GM19351 (cell line): ENCODE results near the gene KL.

ENCODE experiments used
- ATAC-seq: cut with Tn5 transposase; IDR thresholded peaks from one replicate; pipeline ENCODE4 v1.9.1; 2021; ENCODE audit warnings: mild to moderate bottlenecking, moderate library complexity; ENCODE audit not compliant: unreplicated experiment

Gene KL

DNA sequence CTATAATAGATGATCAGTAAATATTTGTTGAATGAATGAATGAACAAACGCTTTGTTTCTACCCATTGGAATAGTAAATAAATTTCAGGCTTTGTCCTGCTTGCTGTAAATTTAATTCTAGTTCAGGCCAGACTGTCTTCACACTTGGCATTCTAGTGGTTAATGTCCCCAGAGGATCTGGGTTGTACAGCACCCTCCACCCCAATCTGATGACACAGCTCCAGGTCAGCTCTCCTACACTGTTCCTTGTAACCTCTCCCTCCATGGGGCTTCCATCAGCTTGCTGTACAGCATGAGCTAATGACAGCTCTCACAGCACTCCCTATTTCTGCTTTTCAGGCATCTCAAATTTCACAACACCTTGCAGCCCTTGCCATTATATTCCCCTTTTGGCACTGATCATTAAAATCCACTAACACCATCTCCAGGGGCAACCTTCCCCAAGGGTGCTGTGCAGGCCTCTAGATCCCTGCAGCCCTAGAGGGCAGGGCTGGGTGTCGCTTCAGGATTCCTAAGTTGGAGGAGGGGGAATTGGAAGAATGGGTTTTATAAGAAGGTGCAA is 12.7 kb upstream of the KL start:
- no peak for ATAC-seq

GRCh38 chr13:33004511-33004910 is 11.7 kb upstream of the KL start:
- ATAC-seq = no peak

DNA sequence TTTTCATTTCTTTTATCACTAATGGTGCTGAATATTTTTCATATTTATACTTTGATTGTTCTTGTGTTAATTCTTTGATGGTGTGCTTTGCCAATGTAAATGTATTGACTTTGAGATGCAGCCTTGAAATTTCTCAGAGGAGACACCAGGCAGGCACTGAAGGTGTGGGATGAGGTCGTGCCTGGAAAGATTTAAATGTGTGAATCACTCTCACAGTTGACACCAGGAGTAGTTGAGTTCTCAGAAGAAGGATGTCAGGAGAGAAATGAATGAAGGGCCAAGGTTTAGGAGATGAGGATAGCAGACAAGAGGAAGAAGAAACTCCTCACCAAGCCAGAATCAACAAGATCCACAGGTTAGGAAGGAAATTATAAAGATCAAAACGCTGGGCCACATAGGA is 10.1 kb upstream of the KL start:
- no peak for ATAC-seq

- no peak for ATAC-seq
Measured at GRCh38 chr13:33006638-33007037, 9.6 kb upstream of the KL start.

DNA sequence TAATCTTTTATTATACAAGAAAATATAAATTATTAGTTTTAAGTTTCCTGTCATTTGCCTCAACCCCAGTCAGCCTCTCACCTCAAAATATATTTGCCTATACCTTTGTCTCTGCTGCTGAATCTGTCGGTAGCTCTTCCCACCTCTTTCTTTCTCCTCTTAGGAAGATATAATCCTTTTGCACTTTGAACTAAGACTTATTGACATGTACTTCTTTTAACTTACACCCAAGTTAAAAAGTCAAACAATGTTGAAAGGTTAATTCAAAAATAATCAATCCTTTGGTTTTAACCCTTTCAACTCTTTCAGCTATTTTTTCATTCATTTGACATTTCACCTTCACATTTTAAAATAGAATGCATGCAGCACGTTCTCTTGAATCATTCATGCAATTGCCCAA is 9.0 kb upstream of the KL start:
- ATAC-seq = no peak

DNA sequence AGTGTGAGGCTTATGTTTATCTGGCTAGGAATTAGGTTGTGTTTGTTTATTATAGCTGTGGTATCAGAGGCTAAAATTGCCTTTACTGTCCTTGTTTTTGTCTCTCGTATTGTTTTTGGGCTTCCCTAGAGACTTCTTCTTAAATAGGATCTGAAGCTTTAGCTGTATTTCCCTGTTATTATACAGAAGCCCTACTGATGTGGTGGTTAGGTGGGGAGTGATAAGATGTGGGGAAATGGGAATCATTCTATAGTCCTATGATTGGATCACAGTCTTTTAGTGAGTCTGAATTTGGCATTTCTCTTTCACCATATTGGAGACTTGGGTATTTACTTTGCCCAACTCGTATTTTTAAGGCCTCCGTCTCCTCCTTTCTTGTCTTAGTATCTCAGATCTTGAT is 8.3 kb upstream of the KL start:
- no peak for ATAC-seq

GRCh38 chr13:33008946-33009722 is 7.1 kb upstream of the KL start:
- no peak for ATAC-seq

DNA sequence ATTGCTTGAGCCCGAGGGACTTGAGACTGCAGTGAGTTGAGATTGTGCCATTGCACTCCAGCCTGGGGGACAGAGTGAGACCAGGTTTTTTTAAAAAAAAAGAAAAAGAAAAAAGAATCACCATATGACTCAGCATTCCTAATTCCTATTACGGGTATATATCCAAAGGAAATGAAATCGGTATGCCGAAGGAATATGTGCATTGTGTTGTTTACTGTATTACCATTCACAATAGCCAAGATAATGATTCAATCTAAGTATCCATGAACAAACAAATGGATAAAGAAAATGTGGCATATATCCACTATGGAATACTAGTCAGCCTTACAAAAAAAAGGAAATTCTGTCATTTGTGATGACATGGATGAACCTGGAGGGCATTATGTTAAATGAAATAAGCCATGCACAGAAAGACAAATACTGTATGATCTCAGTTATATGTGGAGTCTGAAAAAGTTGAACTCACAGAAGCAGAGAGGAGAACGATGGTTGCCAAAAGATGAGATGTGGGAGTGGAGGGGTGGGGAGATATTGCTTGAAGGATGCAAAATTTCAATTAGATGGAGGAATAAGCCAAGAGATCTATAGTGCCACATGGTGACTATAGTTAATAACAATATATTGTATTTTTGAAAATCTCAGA is 4.3 kb upstream of the KL start:
- ATAC-seq = no peak

DNA sequence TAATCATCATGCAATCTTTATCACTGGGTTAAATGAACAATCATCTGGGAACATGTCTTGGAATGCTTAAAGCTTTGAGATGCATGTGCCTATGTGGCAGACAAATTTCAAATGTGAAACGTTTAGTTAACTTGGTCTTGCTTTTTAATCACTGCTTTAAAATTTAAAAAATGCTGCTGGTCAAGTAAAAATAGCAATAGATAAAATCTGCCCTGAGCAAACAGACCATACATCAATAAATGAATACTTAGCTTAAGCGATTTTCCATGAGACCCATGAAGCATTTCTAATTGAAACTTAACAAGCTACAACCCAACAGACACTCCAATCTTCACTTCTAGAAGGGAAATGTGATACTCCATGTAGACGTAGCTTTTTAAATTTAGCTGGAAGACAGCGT is 1.9 kb upstream of the KL start:
- no peak for ATAC-seq

DNA sequence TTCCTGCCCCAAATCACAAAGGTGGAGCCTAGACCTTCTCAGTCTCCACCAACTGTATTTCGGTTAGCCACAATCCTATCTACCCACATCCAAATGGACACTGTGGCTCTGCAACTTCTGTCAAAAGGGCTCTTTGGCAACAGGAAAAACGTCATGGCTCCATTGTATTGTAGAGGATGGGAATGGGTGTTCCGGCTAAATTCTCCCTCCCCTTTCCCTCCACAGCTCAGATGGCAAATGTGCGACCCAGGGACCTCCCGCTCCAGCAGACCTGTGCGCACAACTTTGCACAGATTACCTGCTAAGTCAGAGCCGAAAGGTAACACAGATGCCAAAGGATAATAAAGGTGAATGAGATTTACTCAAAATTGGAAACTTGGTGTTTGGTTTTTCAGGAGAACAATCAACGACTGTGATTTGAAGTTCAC is 968 bp upstream of the KL start:
- no peak for ATAC-seq

DNA sequence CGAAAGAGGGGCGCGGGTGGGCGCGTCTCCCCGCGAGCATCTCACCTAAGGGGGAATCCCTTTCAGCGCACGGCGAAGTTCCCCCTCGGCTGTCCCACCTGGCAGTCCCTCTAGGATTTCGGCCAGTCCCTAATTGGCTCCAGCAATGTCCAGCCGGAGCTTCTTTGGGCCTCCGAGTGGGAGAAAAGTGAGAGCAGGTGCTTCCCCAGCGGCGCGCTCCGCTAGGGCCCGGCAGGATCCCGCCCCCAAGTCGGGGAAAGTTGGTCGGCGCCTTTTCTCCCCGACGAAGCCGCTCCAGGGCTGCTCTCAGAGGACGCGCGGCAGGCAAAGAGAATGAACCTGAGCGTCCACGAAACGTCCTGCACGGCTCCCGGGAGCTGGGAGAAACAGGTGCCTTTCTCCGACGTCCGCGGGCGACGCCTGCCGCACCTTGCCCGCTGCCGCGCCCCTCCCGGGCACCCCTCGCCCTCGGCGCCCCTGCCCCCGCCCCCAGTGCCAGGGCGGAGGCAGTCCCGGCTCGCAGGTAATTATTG is 366 bp upstream of the KL start:
- no peak for ATAC-seq

DNA sequence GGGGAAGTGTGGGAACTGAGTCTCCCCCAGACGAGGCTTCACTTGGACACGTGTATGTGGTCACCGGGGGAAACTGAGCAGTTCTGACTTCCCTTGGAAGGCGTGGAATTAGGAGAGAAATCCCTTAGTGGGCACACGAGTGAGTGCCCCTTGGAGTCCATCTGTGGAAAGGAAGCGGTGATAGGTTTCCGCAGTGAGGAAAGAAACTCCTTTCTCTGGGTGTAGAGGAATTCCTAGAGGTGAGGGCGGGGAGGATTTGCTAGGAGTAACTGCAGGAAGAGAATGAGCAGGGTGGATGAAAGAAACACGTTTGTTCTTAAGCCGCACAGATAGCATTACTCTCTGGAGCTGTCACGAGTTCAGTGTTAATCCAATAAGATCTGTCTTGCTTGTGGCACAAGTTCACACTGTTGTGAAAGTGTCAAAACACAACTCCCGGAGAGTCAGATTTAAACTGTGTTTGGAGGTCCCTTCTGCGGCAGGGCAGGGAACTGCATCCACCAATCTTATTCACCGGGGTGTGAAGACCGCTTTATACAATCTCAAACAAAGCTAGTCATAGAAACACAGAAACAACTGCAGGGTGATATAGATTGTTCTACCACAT is 1.2 kb downstream of the KL start:
- ATAC-seq = peak; percentile 79

DNA sequence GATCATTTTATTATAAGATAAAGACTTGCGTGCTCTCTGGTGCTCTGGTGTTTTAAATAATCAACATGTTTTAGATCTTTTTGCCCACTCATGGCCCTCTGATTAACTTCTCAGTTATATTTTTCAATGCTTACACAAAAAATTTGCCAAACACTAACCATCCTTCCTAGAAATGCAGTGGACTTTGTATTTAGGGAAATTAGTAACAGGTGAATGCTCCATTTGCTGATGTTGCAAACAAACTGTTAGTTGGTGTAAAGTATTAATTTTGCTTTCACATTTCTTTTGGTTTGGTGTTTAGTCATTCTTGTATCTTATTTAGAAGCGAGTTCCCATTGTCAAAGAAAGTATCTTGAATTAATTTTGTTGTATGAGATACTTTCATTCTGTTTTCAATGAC is 2.7 kb downstream of the KL start:
- no peak for ATAC-seq

GRCh38 chr13:33022986-33023385 is 6.8 kb downstream of the KL start:
- ATAC-seq = no peak

GRCh38 chr13:33025220-33025744 is 9.1 kb downstream of the KL start:
- ATAC-seq = no peak

- no peak for ATAC-seq
Measured at GRCh38 chr13:33026489-33027152, 10.4 kb downstream of the KL start.

GRCh38 chr13:33028620-33029019 is 12.4 kb downstream of the KL start:
- ATAC-seq = no peak

GRCh38 chr13:33031277-33031676 is 15.1 kb downstream of the KL start:
- ATAC-seq = no peak

- ATAC-seq = no peak
Measured at GRCh38 chr13:33032037-33032625, 15.9 kb downstream of the KL start.

DNA sequence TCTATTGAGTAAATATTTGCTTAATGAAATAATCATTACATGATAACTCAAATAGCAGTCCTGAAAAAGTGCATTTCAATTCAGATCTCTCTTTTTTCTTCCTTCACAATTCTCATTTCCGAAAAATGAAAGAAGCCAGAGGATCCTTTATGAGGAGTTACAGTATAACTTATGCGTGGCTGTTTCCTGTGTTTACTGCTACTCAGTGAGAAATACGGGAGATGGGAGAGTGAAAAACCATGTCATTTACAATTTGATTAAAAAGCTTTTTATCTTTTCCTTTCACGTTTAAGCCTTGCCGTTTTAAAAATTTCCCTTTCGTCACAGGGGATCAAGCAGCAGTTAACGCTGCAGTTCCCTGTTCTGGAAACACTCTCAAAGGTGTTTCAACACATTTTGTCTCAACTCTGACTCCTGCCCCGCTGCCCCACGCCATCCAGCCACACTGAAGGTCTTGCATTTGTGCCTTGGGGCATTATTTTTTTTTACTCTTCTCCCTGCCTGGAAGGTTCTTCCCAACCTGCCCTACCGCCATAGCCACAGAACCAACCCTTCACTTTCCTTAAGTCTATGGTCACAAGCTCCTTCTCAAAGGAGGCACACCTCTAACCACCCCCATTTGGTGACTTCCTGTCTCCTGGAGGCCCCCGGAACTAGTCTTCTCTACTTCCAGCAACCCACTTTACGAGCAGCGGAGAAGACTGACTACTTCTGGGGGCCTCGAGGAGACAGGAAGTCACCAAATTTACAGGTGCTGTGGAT is 17.0 kb downstream of the KL start:
- no peak for ATAC-seq
